ENCODE measurements around the gene WNK1.
"Not testable (repeated sequence)": the region's sequence is repeated elsewhere in the genome, so short reads cannot be mapped to it uniquely, and the experiment has no call there.

The WNK1 gene

DNA sequence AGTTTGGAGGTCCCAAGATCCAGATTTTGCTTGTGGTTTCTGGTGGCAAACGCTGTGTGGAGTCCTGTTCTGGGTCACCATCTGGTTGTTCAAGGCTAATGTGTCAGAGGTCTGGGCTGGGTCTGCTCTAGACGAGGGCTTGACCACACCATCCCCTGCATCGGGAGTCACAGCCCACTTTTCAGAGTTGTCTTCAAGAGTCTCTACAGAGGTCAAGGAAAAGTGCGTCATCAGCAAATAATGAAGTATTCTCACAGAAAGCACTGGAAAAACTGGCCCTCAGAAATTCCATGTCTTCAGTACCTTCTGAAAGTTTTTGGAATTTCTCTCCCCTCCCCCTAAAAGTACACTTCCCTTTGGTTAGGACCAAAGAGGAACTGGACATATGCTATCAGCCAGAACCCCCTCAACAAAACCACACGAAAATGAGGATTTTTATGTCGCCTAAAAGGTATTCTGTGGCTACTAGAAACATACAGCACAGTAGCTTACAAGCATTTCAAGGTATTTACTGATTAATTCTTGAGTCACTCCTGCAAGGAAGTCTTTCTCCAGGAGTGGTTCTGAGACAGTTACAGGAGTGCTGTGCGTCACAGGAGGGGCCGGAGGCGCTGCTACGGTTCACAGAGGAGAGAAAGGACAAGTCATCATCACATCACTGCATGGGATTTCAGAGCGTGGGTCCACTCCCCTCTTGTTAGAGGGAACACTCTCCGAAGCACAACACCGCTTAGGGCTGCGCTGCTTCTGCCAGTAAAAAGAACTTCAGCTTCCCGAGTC, 161.7 kb downstream of the WNK1 start:
- no peak for DNase-seq

DNA sequence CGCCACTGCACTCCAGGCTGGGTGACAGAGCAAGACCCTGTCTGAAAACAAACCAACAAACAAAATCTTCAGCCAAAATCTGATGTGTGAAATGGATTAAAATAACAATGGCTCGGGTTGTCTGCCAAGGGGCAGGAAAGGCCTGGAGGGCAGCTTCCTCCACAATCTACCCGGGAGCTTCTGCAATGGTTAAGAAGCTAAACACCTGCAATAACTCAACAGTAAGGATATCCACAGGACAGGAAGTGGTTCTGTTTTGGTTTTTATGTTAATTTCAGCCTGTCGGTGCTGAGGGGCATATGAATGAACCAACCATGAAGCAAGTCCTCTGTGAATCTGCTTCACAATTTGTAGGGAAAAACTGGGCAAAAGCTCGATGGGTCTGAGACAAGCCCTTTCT, 162.7 kb downstream of the WNK1 start:
- no peak for DNase-seq

DNA sequence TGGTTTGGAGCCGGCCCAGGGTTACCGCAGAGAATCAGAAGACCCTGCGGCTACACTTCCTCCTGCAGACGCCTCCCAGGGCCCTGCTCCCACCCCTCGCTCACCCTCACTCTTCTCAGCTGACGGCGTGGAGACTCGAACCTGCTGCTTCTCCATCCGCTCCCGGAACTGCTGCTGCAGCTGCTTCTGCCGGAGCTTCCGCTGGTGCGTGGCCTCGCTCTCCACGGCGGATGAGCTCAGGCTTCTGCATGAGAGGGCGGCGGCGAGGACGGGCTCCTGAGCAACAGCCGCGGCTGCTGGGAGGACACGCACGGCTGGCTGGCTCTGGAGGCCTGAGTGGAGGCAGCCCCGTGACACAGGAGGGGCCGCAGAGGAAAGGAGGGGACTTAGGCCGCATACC, 163.9 kb downstream of the WNK1 start:
- DNase-seq = no peak

GRCh38 chr12:916712-917445, 164.5 kb downstream of the WNK1 start:
- DNase-seq = no peak

DNA sequence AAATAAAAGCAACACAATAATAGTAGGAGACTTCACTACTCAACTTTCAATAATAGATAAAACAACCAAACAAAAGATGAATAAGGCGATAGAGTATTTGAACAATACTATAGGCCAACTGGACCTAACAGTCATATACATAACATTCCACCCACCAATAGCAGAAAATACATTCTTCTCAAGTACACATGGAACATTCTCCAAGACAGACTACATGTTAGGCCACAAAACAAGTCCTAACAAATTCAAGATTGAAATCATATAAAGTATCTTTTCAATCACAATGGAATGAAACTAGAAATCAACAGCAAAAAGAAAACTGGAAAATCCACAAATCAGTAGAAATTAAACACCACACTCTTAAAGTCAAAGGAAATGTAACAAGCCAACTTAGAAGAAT, 168.3 kb downstream of the WNK1 start:
- DNase-seq = no peak

GRCh38 chr12:922285-922684, 169.9 kb downstream of the WNK1 start:
- no peak for DNase-seq

DNA sequence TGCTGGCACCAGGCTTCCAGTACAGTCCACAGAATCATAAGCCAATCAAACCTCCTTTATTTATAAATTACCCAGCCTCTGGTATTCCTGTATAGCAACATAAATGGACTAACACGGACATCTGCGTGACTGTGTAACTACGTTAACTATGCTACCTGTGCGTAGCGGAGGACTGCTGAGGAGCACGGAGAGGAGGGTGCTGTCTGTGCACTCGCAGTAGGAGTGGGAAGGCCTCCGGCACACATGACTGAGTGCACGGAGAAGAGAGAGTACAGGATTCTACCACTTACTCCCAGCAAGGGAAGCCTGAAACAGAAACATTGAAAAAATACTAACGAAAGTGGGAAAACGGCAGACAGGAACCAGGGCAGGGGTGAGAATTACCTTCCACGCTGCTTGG, 174.3 kb downstream of the WNK1 start:
- no peak for DNase-seq

GRCh38 chr12:931060-931459, 178.7 kb downstream of the WNK1 start:
- DNase-seq = no peak

DNA sequence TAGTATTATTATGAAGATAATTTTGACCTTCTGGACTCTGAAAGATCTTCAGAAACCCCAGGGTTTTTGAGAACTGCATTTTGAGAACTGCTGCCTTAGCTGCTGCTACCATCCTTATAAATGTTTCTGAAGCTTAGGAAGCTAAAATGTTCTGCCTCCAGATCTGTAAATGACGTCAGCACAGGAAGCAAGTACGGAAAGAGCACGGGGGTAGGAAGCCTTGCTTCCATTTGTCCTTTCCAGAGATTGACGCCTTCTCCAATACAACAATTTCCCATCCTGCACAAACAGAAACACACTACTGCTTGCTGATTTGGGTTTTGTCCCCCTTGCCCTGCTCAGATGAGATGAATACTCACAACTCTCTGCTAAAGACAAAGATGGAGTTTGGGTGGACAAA, 179.2 kb downstream of the WNK1 start:
- DNase-seq = no peak

DNA sequence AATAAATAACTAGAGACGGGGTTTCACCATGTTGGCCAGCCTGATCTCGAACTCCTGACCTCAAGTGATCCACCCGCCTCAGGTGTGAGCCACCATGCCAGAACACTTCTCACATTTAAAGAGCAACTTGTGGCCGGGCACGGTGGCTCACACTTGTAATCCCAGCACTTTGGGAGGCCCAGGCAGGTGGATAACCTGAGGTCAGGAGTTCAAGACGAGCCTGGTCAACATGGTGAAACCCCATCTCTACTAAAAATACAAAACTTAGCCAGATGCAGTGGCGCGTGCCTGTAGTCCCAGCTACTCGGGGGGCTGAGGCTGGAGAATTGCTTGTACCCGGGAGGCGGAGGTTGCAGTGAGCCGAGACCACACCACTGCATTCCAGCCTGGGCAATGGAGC, 183.5 kb downstream of the WNK1 start:
- DNase-seq = not testable (repeated sequence)

DNA sequence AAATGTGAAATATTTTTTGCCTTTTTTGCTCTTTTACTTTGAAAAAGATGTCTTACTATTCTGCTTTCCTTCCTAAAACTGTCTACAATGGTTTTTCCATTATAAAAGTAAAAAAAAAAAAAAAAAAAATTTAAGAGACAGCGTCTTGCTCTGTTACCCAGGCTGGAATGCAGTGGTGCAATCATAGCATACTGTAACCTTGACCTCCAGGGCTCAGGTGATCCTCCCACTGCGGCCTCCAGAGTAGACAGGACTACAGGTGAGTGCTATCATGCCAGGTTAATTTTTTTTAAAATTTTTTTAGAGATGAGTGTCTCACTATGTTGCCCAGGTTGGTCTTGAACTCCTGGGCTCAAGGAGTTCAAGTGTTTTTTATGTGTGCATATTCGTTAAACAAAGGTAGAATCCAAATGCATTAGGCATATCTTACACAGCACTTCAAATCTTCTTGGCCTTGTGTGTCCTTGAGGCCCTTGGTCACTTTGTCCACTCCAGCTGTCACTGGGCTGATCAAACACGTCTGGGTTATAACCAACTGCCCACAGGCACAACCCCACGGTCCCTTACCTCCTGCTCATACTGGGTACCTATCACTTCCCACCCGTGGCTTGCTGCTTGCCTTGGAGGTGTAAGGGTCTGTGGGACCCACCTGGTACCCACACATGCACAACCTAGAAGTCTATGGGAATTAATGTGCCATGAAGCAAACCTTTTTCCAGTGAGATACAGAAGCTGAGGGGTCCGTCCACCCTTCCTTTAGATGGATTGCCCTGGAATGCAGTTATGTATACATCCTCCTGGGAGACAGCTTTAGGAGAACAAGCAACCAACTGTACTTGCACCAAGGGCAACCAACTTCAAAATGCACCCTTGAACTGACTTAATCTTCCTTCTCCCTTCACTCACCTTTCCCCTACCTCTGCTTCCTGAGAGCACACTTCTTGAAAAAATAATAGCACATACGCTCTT, 184.3 kb downstream of the WNK1 start:
- DNase-seq = no peak

GRCh38 chr12:938810-939209, 186.4 kb downstream of the WNK1 start:
- DNase-seq = no peak

- no peak for DNase-seq
Observed at GRCh38 chr12:943051-943450, 190.7 kb downstream of the WNK1 start.

GRCh38 chr12:944211-944610, 191.8 kb downstream of the WNK1 start:
- no peak for DNase-seq

- no peak for DNase-seq
Observed at GRCh38 chr12:946212-946611, 193.8 kb downstream of the WNK1 start.

DNA sequence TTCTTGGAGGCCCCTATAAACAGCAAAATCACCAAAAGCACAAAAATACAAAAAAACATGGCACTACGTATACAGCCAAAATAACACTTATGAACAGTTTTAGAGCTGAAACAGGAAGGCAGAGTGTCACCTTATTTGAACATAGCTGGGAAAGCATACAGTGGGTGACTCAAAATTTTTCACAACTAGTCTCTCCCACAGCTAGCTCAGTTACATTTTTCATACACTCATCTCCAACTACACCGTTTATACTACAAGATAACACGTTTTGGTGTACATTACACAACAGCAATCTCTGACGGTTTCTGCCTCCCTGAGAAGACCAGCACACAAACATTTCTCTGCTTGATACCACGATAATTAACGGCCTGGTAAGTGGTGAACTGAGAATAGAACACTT, 194.3 kb downstream of the WNK1 start:
- no peak for DNase-seq

DNA sequence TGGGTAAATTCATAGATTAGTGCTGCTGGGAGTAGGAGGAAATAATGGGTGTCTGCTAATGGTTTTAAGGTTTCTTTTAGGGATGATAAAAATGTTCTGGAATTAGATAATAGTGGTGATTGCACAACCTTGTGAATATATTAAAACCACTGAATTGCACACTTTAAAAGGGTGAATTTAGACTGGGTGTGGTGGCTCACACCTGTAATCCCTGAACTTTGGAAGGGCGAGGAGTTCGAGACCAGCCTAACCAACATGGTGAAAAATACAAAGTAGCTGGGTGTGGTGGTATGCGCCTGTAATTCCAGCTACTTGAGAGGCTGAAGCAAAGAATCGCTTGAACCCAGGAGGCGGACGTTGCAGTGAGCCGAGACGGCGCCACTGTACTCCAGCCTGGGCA, 195.9 kb downstream of the WNK1 start:
- no peak for DNase-seq

GRCh38 chr12:949453-950191, 197.2 kb downstream of the WNK1 start, which contains the start of gene RAD52:
Gene RAD52, minus strand, starts transcription at chr12:949694. Its CDS starts 16,636 bp downstream, at chr12:933058.
- DNase-seq = peak; percentile 99

GRCh38 chr12:951176-951575, 198.8 kb downstream of the WNK1 start:
- no peak for DNase-seq

DNA sequence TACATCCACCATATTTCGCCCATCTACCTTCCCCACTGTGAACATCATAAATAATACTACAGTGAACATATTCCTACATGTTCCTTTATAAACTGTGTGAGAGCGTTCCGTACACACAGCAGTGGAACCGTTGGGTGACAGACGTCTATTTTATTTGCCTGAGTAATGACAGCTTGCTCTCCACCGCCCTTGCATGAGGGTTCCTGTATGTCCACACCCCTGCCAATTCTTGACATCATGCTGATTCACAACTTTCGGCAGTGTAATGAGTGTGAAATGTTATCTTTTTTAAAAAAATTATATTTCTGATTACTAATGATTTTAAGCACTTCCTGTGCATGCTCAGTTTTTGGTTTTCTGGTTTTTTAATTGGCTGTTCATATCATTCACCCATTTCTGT, 201.4 kb downstream of the WNK1 start:
- no peak for DNase-seq

GRCh38 chr12:954741-955140, 202.4 kb downstream of the WNK1 start:
- no peak for DNase-seq

DNA sequence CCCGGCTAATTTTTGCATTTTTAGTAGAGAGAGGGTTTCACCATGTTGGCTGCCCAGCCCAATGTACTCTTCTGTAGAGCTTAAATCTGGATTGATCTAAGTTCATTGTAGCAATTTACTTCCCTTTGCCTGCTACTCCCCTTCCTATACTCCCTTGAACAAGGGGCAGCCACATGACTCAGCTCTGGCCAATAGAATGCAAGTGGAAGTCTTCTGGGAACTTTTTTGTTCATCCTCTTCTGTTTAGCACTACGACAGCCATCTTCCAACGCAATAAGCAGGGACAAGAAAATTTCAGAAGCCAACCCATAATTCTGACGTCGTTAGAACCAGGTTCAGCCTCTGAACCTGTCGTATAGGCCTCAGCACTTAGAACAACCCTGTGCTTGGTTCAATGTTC, 203.6 kb downstream of the WNK1 start:
- no peak for DNase-seq
